SIG-M5 treated with dmso at 0.1 percent for 504 hours (cell line): ENCODE measurements around the gene OPCML.

Experiments
- DNase-seq: peaks from one replicate; lab custom pipeline; 2025; ENCODE audit not compliant: unreplicated experiment; lab: John Stamatoyannopoulos, UW

OPCML gene

DNA sequence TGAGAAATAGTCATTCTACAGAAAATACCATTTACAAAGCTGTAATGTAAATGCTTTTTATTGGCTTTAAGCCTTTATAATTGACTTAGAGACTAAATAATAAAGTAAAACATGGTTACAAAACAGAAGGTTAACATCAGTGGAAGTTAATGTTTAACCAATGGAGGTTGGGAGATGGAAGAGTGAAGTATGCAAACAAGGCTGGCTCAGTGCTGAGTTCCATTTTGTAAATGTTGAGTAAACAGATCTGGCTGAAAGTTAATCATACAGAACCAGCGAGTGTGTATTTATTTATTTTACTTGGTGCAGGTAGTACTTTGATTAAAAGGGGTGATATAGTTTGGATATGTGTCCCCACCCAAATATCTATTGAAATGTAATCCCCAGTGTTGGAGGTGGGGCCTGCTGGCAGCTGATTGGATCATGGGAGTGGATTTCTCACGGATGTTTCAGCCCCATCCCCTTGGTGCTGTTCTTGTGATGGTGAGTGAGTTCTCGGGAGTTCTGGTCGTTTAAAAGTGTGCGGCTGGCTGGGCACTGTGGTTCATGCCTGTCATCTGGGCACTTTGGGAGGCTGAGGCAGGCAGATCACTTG is 827.4 kb downstream of the OPCML start:
- DNase-seq, result no peak

DNA sequence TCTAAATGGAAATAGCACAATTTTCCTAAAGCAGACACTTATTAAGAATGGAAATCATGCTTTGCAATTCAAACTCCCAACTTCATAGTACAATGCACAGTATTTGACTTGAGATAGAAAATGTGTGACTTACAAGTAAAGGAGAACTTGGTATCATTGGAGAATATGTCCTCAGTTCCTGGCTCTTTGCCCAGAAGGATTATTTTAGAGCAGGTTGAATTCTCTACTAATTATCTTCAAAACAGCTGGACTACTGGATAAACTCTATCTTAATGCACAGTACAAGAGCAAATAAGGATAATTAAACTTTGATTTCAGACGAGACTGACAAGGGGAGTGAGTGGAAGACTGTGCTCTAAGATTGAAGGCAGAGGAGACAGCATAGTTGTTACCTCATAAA is 839.4 kb downstream of the OPCML start:
- no peak for DNase-seq

DNA sequence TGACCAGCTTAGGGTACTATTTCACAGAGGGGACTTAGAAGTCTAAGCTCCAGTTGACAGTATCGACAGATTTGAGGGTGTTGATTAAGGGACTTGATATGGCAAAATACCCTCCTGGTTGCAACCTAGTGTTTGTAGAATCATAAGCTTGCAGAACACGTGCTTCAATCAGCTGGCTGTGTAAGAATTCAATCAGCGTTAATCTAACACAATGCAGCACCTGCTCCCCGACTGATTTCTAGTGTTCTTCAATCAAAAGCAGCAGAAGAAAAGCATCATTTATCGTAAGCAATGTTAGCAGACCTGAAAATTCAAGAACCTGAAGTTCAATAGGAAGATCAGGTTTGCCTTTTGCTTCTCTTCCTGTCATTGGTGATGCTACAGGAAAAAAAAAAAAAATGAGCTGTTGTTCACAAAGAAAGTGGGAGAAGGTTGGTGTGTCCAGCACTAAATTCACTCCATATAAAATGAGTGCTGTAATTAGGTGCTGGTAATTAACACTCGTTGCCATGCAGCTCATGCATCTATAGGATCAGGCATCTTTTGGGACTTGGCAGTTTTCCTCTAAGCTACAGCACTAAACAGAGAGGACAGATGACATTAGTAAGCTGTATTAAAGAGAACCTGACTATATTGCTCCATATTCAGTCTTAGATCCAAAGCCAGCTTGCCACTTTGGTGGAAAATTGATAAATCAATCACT is 840.3 kb downstream of the OPCML start:
- DNase-seq, result no peak

DNA sequence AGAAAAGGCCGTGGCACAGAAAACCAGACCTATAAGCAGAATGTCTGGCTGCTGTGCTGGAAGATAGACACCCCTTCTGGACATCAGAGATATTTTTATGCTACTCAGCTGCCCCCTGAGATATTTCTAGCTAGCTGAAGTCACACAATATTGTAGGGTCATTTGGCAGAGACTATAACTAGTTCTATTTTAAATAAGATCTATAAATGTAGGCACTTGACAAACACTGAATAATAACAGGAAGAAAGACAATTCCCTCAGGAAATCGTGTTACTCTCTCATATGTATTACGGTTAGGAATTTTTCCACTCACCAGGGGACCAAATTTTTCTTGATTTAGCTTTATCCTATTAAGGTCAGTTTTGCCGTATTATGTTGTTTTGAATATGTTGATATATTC is 845.4 kb downstream of the OPCML start:
- DNase-seq, result no peak

DNA sequence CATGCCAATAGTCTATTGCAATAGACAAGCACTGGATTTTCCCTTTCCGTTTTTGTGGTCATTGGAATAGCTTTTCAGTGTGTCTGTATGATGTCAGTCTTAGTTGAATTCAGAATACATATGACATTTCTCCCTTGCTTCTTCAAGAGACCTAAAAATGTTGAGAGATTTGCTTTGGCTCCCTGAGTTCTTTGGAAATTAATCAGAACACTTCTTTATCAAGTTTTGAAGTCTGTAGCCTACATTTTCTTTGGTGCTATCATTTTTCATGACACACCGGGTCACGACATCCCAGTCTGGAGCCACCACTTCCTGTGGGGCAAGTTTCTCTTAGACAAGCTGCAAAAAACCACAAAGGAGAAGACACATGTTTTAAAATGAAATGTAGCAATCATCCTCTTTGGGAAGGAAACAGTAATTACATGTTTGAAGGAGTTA is 847.1 kb downstream of the OPCML start:
- DNase-seq, result no peak

DNA sequence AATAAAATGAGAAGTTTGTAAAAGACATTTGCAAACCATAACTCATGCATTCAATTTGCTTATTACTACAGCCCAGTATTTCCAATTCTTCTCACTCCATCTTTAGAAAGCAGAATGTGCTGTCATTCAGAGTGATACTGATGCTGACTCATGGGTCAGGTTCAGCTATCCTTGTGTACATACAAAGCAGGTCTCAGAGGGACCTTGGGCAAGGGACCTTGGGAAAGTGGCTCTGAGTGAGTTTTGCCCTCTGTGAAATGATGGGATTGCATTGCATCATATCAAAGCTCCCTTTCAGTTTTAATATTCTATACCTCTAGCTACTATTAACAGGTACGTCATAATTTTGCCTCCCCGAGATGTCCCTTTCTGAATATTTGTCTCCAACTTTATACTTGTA is 848.7 kb downstream of the OPCML start:
- no peak for DNase-seq

DNA sequence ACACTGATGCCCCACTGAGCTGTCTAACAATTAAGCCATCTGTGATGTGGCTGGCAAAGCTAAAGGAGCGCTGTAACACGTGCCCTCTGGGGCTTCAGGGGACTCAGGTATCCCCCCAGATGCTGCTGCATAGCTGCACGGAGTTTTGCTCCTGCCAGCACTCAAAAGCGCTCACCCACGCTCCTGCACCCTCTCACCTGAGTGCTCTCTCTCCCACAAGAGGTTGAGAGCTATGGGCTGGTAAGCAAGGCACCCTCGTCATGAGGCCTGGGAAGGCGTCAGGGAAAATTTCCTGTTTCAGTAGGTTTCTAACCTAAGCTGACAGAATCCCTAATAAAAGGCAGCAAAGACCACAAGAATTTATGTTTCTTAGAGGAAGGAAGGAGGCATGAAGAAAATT is 850.3 kb downstream of the OPCML start:
- no peak for DNase-seq

DNA sequence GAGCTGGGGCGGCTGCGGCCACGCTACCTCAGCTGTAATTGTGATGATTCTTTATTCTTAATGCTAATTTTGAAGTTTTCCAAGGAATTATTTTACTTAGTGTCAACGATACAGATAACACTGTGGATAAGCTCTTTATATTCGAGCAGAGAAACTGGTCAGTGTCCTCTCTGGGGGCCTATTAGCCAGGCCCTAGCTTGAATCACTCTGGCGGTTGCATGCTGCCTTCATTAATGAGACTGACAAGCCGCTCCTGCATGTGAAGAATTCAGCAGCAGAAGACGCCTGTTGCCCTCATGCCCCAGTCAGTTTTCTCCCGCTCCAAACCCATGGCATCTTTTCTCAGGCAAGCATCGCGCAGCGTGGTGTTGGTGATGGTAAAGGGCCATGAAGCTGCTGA is 851.7 kb downstream of the OPCML start:
- no peak for DNase-seq

DNA sequence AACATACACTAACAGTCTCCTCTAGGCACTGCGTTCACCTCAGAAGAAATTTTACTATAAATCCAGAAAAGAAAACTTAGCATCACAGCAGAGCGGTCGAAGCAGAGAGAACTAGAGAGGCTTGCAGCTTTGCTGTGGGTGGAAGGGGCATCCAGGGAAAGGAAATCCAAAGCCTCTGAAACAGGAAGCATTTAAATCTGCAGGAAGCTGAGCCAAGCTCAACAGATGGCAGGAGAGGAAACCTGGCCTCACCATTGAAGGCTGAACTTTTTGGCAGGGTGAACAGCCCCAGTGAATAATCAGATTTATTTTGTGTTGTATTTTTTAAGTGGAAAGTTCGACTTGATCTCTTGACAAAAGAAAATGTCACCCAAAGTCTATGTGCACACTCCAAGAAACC is 858.1 kb downstream of the OPCML start:
- no peak for DNase-seq

DNA sequence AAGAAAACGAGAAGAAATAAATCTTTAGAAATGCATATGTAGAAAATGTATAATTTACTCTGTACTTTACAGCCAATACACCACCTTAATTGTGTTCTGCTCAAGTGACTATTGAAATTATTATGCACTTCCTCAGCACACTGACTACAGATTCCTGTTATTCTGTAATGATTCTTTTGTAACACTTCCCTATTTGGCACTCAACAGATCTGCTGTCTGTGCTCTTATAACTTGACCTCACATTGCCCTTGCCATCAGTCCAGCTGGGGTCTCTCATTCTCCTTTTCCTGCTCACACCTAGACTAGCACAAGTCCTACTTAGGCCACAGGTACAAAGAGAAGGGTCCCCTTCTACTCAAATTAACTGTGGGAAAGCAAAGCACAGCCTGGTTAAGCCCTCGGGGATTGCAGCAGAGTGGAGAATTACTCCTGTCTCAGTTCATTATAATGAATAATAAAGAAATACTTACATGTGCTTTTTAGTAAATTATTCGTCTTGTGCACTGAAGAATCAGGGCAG is 860.4 kb downstream of the OPCML start:
- DNase-seq, result no peak

DNA sequence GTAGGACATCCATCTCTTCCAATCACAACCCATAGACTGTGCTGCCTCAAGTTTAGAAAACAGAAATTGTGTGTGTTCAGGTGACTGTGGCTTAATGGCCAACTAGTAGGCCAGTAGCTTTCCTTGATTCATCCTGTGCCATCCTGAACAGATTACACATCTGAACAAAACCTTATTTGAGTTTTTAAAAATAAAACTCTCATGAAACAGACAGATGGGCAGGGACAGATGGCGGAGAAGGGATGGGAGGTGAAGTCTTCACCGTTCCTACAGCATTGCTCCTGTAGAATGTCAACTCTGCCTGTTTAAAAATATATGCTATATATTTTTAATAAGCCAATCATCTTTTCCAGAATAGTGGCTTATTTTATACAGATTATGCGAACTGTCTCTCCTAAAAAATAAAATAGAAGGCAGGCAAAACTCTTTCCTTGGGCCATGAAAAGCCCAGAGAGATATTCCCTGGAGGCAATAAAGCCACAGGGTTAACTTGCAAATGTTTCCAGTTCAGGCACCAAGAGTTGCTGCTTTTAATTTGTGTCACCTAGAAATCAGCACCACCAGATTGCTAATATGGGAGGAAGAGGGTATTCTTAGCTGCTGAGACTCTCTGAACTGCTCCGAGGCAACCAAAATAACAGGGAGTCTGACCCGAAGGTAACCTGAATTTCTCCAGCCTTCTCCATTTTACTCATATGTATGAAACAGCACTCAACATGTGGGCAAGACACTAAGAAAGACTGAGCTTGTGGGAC is 861.2 kb downstream of the OPCML start:
- DNase-seq, result no peak

DNA sequence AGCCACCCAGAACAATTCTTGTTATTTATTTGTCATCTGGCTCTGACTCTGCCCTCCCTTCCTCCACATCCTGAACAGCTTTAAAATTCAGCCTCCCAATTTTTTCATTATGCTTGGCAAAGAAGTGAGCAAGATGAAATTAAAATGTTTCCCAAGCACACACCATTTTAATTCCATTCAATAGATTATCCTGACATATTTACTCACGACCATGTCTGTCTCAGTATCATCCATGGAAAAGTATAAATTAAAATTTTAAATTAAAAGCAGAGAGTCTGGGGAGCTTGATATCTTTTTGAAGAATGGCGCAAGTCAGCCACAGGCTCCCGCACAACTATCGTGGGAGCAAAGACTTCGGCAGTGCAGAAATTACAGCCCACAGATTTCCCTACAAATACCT is 862.4 kb downstream of the OPCML start:
- DNase-seq, result no peak

DNA sequence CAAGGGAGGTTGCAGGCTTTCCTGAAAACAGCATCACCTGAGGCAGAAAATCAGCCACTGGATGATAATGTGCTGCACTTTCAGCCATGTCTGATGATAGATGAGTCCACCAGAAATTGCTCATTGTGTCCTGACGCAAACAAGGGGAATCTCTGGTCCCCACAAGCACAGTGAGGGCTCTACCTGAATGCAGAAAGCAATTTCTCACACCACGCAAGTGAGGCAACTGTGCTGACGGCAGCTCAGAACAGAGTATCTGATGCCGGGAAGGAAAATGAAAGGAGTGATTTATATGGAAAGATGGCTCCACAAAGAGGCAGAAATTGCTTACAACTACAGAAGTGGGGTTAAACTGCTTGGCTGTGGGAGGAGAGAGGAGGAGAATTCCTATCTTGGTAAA is 867.1 kb downstream of the OPCML start:
- no peak for DNase-seq

DNA sequence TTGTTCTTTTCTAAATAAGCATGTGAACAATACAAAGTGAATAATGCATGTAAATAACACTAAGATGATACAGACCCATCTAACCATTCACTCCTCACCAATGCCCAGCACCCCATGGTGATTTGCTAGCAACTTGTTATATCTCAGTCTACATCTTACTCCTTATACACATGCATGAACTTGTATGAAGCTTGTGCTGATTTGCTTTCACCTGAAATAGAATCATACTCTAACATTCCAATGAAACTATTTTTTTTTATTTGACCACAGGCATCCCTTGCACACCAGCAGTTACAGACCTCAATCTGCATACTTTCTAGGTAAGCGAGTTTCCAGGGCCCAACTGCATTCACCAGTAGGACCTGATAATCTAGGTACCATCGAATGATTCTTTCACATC is 873.6 kb downstream of the OPCML start:
- DNase-seq, result no peak

DNA sequence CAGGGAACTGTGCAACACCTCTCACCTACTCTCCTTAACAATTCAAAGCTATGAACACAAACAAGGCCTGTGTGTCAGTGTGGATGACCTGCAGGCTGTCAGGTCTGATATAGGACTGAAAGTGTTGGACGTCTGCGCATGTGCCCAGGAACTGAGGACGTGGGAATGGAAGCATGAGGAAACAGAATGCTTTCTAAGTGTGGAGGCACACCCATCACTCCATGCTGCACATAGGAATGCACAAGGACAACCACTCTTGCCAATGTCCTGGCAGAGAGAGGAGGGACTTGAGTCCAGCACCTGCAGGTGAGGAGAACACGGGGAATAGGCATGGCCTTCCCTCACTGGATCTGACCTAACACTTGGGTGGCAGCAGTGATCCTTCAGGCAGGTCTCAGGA is 874.3 kb downstream of the OPCML start:
- DNase-seq, result no peak

DNA sequence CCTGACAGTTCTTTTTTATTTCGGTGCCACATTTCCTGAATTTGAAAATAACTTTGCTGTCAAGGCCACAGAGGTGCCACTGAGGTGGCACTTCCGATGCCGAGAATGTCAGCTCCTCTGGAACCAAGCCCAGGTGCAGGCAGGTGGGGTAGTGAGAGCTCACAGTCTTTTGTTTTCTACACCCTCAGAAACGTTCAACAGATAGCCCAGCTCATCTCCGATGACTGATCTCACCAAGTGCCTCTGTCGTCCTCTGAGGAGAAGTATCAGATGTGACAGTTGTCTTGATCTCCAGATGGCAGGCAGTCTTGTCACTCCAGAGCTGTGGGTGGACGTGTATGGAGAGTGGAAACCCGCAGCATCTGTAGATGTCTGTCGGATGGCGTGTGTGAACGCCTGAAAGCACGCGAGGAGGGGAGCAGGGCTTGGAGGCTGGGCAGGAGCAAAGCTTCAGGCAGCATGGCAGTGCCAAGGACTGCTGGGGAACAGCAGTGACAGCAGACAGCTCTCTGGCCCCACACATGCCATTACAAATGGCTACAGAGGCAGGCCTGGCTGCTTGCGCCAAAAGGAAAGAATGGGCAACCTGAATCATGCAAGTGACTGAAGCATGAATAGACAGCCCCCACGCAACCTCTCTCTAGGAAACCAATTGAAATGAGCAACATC is 877.0 kb downstream of the OPCML start:
- DNase-seq, result no peak

DNA sequence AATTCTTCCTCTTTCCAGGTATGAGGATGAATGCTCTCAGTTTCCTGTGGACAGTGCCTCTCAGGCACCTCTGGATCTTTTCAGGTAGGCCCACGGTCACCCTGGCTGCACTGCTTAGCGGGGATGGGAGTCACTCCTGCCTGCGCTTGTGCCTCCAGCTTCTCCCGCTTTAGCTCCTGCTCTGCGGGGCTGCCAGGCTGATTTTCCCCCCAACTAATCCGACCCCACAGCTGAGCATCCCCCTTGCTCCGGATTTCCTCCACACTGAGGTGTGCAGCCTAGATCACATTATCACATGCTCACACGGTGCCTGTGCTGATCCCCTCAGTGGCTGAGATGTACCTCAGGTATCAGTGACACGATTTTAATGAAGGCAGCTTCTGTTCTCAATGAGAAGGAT is 879.1 kb downstream of the OPCML start:
- no peak for DNase-seq

DNA sequence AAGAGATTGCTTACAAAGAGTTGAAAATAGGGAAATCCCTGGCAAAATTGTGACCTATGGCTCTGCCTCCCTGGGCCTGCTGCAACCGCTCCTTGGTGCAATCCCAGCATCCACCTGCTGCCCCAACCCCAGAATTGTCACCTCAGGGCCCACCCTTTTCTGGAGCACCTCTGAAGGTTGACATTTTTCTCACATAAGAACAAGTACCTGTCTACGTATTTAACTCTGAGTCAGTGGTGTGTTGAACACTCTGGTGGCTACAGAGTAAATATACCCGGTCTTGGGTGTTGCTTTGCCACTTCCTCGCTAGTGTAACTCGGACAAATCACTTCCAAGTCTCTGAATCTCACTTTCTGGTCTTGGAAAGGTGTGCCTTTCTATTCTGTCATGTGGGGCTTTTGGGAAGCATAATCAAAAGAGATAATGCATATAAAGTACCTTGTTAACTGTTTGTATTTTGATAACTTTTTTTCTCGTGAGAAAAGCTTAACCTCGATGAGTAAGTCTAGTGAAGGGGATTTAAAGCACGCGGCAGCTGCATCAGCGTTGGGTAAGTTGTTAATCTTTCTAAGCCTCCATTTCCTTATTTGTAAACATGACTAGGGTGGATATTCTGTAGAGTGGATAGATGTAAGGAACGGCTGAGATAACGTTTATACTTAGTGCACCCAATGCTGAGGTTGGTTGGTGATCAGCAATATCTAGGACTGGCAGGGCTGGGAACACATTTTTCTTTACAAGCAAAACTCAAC is 881.2 kb downstream of the OPCML start:
- DNase-seq, result no peak

DNA sequence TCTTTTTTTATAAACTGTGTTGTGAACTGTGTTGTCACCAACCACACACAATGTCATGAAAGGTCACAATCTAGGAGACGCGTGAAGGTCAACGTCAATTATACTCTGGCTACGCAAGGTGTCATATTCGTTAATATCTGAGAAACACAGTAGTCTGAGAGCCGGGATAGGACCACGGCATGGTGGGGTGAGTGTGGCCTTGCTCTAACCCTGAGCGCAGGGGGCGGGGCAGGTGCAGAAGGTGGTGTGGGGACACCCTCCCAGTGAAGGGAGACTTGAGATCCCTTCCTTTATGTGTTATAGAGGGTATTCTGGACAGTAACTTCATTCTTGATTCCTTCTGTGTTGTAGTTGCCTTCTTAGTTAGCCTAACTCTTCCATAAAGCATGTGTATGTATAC is 883.0 kb downstream of the OPCML start:
- no peak for DNase-seq

DNA sequence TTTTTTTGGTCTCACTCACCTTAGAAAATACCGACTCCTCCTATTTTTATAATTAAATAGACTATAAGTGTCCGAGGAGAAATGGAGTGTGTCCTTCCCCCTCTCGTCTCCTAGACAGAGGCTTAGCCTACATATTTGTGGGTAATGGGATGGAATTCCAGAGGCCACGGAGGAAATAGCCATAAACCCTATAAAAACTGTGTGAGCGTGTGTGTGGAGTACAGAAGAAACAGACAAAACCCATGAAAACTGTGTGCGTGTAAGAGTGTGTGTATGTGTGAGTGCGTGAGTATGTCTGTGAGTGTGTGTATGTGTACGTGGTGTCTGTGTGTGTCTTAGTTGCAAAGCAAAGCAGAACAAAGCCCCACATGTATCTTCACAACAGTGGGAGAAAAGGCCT is 883.5 kb downstream of the OPCML start:
- no peak for DNase-seq

DNA sequence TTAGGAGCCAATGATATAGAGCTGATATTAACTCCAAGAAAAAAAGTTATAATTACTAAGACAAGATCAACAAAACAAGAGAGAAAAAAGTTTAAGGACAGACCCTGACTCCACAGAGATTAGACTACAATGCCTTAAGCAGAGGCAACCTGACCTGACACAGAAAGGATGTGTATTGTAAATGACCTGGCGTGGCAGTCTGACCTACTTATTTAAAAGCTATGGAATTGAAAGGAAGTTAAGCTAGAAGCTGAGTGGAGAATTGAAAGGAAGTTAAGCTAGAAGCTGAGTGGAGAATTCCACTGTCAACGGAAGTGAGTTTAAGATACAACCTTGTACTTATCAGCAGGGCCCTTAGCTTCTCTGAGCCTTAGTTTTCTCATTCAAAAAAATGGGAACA is 885.4 kb downstream of the OPCML start:
- DNase-seq, result no peak
